H9 (cell line): ENCODE data around the gene KRTAP20-3. TPM values are rescaled to one million over a fixed set of nuclear protein-coding genes. Genes with fewer than 3 reads are reported as not detected.

Source experiments
- DNase-seq: peaks from one replicate; pipeline ENCODE4 v3.0.0-alpha.2; 2017
- H2AFZ ChIP-seq: one replicate; pipeline ENCODE4 v1.6.1; 2013; ENCODE audit warnings: mild to moderate bottlenecking, low read length, control low read depth, moderate library complexity
- H2AK5ac ChIP-seq: 2 replicates; pipeline ENCODE4 v1.6.1; 2013; ENCODE audit warnings: low read length, control low read depth, mixed read lengths; ENCODE audit not compliant: insufficient read length
- H2BK120ac ChIP-seq: one replicate; pipeline ENCODE4 v1.6.1; 2013; ENCODE audit warnings: low read depth, mild to moderate bottlenecking, low read length, control low read depth, inconsistent platforms; ENCODE audit not compliant: poor library complexity, severe bottlenecking
- H2BK12ac ChIP-seq: 2 replicates; pipeline ENCODE4 v1.6.1; 2013; ENCODE audit warnings: low read length, control low read depth, mixed read lengths, low read depth; ENCODE audit not compliant: insufficient read length
- H2BK15ac ChIP-seq: 2 replicates; pipeline ENCODE4 v1.6.1; 2013; ENCODE audit warnings: low read depth, low read length, control low read depth
- H2BK20ac ChIP-seq: one replicate; pipeline ENCODE4 v1.6.1; 2013; ENCODE audit warnings: low read depth, mild to moderate bottlenecking, low read length, control low read depth, inconsistent platforms; ENCODE audit not compliant: poor library complexity, severe bottlenecking
- H2BK5ac ChIP-seq: 2 replicates; pipeline ENCODE4 v1.6.1; 2013; ENCODE audit warnings: low read length, control low read depth, mixed read lengths; ENCODE audit not compliant: insufficient read length
- H3K14ac ChIP-seq: 2 replicates; pipeline ENCODE4 v1.6.1; 2013; ENCODE audit warnings: low read length, control low read depth; ENCODE audit not compliant: insufficient read depth
- H3K18ac ChIP-seq: 2 replicates; pipeline ENCODE4 v1.6.1; 2013; ENCODE audit warnings: low read depth, mild to moderate bottlenecking, mixed read lengths, low read length, control low read depth; ENCODE audit not compliant: insufficient read length
- H3K23ac ChIP-seq: 2 replicates; pipeline ENCODE4 v1.6.1; 2013; ENCODE audit warnings: low read length, control low read depth, mixed read lengths, low read depth; ENCODE audit not compliant: insufficient read length
- H3K23me2 ChIP-seq: 2 replicates; pipeline ENCODE4 v1.6.1; 2013; ENCODE audit warnings: low read depth, mild to moderate bottlenecking, mixed read lengths, low read length, control low read depth; ENCODE audit not compliant: insufficient read length, poor library complexity, severe bottlenecking
- H3K27ac ChIP-seq: 2 replicates; pipeline ENCODE4 v1.5.1; 2013; ENCODE audit warnings: low read length, control low read depth, mixed read lengths, low read depth; ENCODE audit not compliant: insufficient read length
- H3K27me3 ChIP-seq: 2 replicates; pipeline ENCODE4 v1.6.1; 2013; ENCODE audit warnings: low read length, control low read depth, inconsistent platforms; ENCODE audit not compliant: insufficient read depth
- H3K4ac ChIP-seq: 2 replicates; pipeline ENCODE4 v1.6.1; 2013; ENCODE audit warnings: low read depth, mild to moderate bottlenecking, control low read depth, inconsistent platforms, low read length, moderate library complexity
- H3K4me1 ChIP-seq: 2 replicates; pipeline ENCODE4 v1.6.1; 2013; ENCODE audit warnings: low read length, control low read depth, inconsistent platforms; ENCODE audit not compliant: insufficient read depth
- H3K4me2 ChIP-seq: 2 replicates; pipeline ENCODE4 v1.6.1; 2013; ENCODE audit warnings: low read length, control low read depth, mixed read lengths; ENCODE audit not compliant: insufficient read length, insufficient read depth
- H3K56ac ChIP-seq: 2 replicates; pipeline ENCODE4 v1.6.1; 2013; ENCODE audit warnings: low read depth, mild to moderate bottlenecking, mixed read lengths, low read length, control low read depth; ENCODE audit not compliant: insufficient read length
- H3K79me1 ChIP-seq: 2 replicates; pipeline ENCODE4 v1.6.1; 2013; ENCODE audit warnings: low read depth, mild to moderate bottlenecking, moderate library complexity, low read length, control low read depth, inconsistent platforms; ENCODE audit not compliant: insufficient read depth, poor library complexity, severe bottlenecking
- H3K79me2 ChIP-seq: 2 replicates; pipeline ENCODE4 v1.6.1; 2013; ENCODE audit warnings: low read length, control low read depth, inconsistent platforms; ENCODE audit not compliant: insufficient read depth
- H3K9ac ChIP-seq: 2 replicates; pipeline ENCODE4 v1.6.1; 2013; ENCODE audit warnings: low read length, control low read depth, mixed read lengths; ENCODE audit not compliant: insufficient read length; ENCODE audit errors: extremely low read depth
- H3K9me3 ChIP-seq: one replicate; pipeline ENCODE4 v1.6.1; 2013; ENCODE audit warnings: low read depth, low read length, inconsistent platforms; ENCODE audit not compliant: control insufficient read depth
- H3T11ph ChIP-seq: one replicate; pipeline ENCODE4 v1.6.1; 2013; ENCODE audit warnings: mild to moderate bottlenecking, low read length, control low read depth, inconsistent platforms
- H4K20me1 ChIP-seq: one replicate; pipeline ENCODE4 v1.6.1; 2013; ENCODE audit not compliant: control insufficient read depth, insufficient read length, insufficient read depth
- H4K5ac ChIP-seq: 2 replicates; pipeline ENCODE4 v1.6.1; 2013; ENCODE audit warnings: low read depth, mild to moderate bottlenecking, mixed read lengths, low read length, control low read depth; ENCODE audit not compliant: insufficient read length
- H4K8ac ChIP-seq: replicated peaks from 2 replicates; pipeline ENCODE4 v1.6.1; 2013; ENCODE audit warnings: low read length, control low read depth, mixed read lengths, low read depth; ENCODE audit not compliant: insufficient read length
- H4K91ac ChIP-seq: 2 replicates; pipeline ENCODE4 v1.6.1; 2013; ENCODE audit warnings: low read depth, mild to moderate bottlenecking, moderate library complexity, mixed read lengths, low read length, control low read depth; ENCODE audit not compliant: insufficient read length
- H3K27ac Mint-ChIP-seq, 3 experiments: 2 replicates in 2 of 3; 3 replicates in 1 of 3; pipeline ENCODE4 v1.8.0; 2020 to 2021; ENCODE audit warnings: mixed read lengths in 3 of 3, mild to moderate bottlenecking in 1 of 3, moderate library complexity in 1 of 3
- H3K27me3 Mint-ChIP-seq: 2 replicates; pipeline ENCODE4 v1.8.0; 2021; ENCODE audit warnings: low read depth, mild to moderate bottlenecking, moderate library complexity, mixed read lengths
- H3K36me3 Mint-ChIP-seq, 3 experiments: 2 replicates in 2 of 3; 3 replicates in 1 of 3; pipeline ENCODE4 v1.8.0; 2020 to 2021; ENCODE audit warnings: low read depth in 3 of 3, mixed read lengths in 3 of 3; ENCODE audit not compliant: insufficient read depth in 1 of 3
- H3K4me1 Mint-ChIP-seq, 2 experiments: 2 replicates each; pipeline ENCODE4 v1.8.0; 2020; ENCODE audit warnings: mixed read lengths in 2 of 2
- H3K4me3 Mint-ChIP-seq, 2 experiments: 2 replicates in 1 of 2; 3 replicates in 1 of 2; pipeline ENCODE4 v1.8.0; 2020 to 2021; ENCODE audit warnings: mild to moderate bottlenecking in 2 of 2, mixed read lengths in 2 of 2, moderate library complexity in 1 of 2
- H3K9me3 Mint-ChIP-seq, 2 experiments: 2 replicates in 1 of 2; 3 replicates in 1 of 2; pipeline ENCODE4 v1.8.0; 2020; ENCODE audit warnings: mild to moderate bottlenecking in 2 of 2, mixed read lengths in 2 of 2, moderate library complexity in 1 of 2
- CTCF ChIP-seq: fragments of 200-600 bp; sonication (generic); conservative IDR thresholded peaks from 3 replicates; pipeline ENCODE4 v1.8.0; 2021; ENCODE audit warnings: antibody characterized with exemption, mild to moderate bottlenecking
- total RNA-seq: library from RNA; stranded (reverse); gene quantifications from 2 replicates; pipeline ENCODE4 v1.2.1, GENCODE V29; 2021

The KRTAP20-3 gene
- total RNA-seq, 1 experiment from 2014 or later = not detected

GRCh38 chr21:30676737-30677136 is 34.1 kb downstream of the KRTAP20-3 start:
- Histone ChIP-seq H3K4me2 (no peak overlapping the region), H3T11ph (no peak overlapping the region), H2BK5ac (no peak overlapping the region), H3K79me1 (no peaks in the 10 kb centered on the region), H2BK15ac (no peak overlapping the region), H3K27me3 (no peaks in the 10 kb centered on the region), H3K18ac (no peak overlapping the region), H3K9ac (no peak overlapping the region), H2BK12ac (no peak overlapping the region), H3K4ac (no peak overlapping the region), H2AFZ (no peak overlapping the region), H3K56ac (no peak overlapping the region), H4K20me1 (no peaks in the 10 kb centered on the region), H3K79me2 (no peaks in the 10 kb centered on the region), H3K14ac (no peak overlapping the region), H4K91ac (no peak overlapping the region), H3K27ac (no peak overlapping the region), H3K4me1 (no peaks in the 10 kb centered on the region), H3K9me3 (no peaks in the 10 kb centered on the region), H2AK5ac (no peak overlapping the region), H4K5ac (no peak overlapping the region), H3K23ac (no peak overlapping the region), H2BK20ac (no peak overlapping the region), H3K23me2 (no peaks in the 10 kb centered on the region), H4K8ac (no peak overlapping the region), H2BK120ac (no peak overlapping the region)
- Mint-ChIP-seq H3K4me1 (no peaks in the 10 kb centered on the region), H3K27ac (no peak overlapping the region), H3K36me3 (peaks cover 0 to 16% (median 0%) of the 10 kb centered on the region in 3 experiments; a peak in 1 of 7 replicates), H3K4me3 (no peak overlapping the region), H3K27me3 (no peaks in the 10 kb centered on the region), H3K9me3 (peaks cover 0 to 23% of the 10 kb centered on the region in 2 experiments; a peak in 1 of 5 replicates)
- DNase-seq = no peak
- TF ChIP-seq CTCF = no peak
